ENCODE measurements around the gene DYNC2H1. TPM values are rescaled to one million over a fixed set of nuclear protein-coding genes. Genes with fewer than 3 reads are reported as not detected.

The DYNC2H1 gene
- total RNA-seq, 1 experiment from 2014 or later, result 12.4 TPM

GRCh38 chr11:103078710-103079109, 30.5 kb upstream of the DYNC2H1 start:
- TF ChIP-seq SIN3A (IDR thresholded peaks at IDR 0.05; ENCODE audit: borderline replicate concordance, insufficient read depth, low read depth, low read length) (no peak), TCF7L2 (IDR thresholded peaks at IDR 0.05; ENCODE audit: low read depth, low read length) (no peak), POLR2AphosphoS5 (IDR thresholded peaks at IDR 0.05; ENCODE audit: low read depth, low read length) (no peak), REST (IDR thresholded peaks at IDR 0.05; ENCODE audit: insufficient read depth in 1 of 2, low read depth in 2 of 2, low read length in 1 of 2) (no peak), CTCF (IDR thresholded peaks at IDR 0.05) (no peak)
- no TSS peak for BruUV-seq (replicated peaks)
- ChIA-PET POLR2A (no interaction called here), CTCF (no interaction called here)
- Histone ChIP-seq H3K36me3 (ENCODE audit: control insufficient read depth, insufficient read depth, low read length) (peaks cover 37% of the 10 kb centered on the region), H3K9me3 (ENCODE audit: control insufficient read depth, insufficient read depth, low read depth, low read length) (no peaks in the 10 kb centered on the region), H3K27me3 (ENCODE audit: control insufficient read depth, insufficient read depth, low read length) (no peaks in the 10 kb centered on the region), H3K4me1 (ENCODE audit: control insufficient read depth, insufficient read depth, low read length) (no peaks in the 10 kb centered on the region), H3K4me3 (ENCODE audit: low read depth in 2 of 2, low read length in 2 of 2) (no peak overlapping the region), H3K27ac (ENCODE audit: low read length) (no peak overlapping the region)
- ATAC-seq, result no peak
- DNase-seq (ENCODE audit: low read depth, low spot score), result no peak
- in situ Hi-C loops (cut with HindIII; ENCODE audit: low pct_unique_long_range_greater_than_20kb, low sequenced_read_pairs), result no loop called here
- intact Hi-C loops (cut with micrococcal nuclease; ENCODE audit: unreplicated experiment), result no loop called here

- CTCF ChIA-PET, result no interaction called here
- intact Hi-C loops (cut with micrococcal nuclease; ENCODE audit: unreplicated experiment), result no loop called here
These were observed 29.4 kb upstream of the DYNC2H1 start for GRCh38 chr11:103079833-103080232.

More at GRCh38 chr11:103079833-103080232, 29.4 kb upstream of the DYNC2H1 start:
- H3K4me3 ChIP-seq (ENCODE audit: low read depth in 2 of 2, low read length in 2 of 2), result no peak overlapping the region
- BruUV-seq (replicated peaks), result no TSS peak
- no peak overlapping the region for H3K27ac ChIP-seq (ENCODE audit: low read length)
- H3K36me3 ChIP-seq (ENCODE audit: control insufficient read depth, insufficient read depth, low read length), result peaks cover 45% of the 10 kb centered on the region
- no peaks in the 10 kb centered on the region for H3K9me3 ChIP-seq (ENCODE audit: control insufficient read depth, insufficient read depth, low read depth, low read length)
- POLR2A ChIA-PET, result no interaction called here
- H3K27me3 ChIP-seq (ENCODE audit: control insufficient read depth, insufficient read depth, low read length), result no peaks in the 10 kb centered on the region
- ATAC-seq (no peak), DNase-seq (ENCODE audit: low read depth, low spot score) (no peak)
- no peaks in the 10 kb centered on the region for H3K4me1 ChIP-seq (ENCODE audit: control insufficient read depth, insufficient read depth, low read length)
- in situ Hi-C loops (cut with HindIII; ENCODE audit: low pct_unique_long_range_greater_than_20kb, low sequenced_read_pairs), result no loop called here
- TF ChIP-seq CTCF (IDR thresholded peaks at IDR 0.05) (no peak), POLR2AphosphoS5 (IDR thresholded peaks at IDR 0.05; ENCODE audit: low read depth, low read length) (no peak), TCF7L2 (IDR thresholded peaks at IDR 0.05; ENCODE audit: low read depth, low read length) (no peak)

Measured in Panc1 (cell line).